ENCODE measurements around the gene SNX13. TPM values are rescaled to one million over a fixed set of nuclear protein-coding genes. Genes with fewer than 3 reads are reported as not detected.

SNX13 gene, protein sequence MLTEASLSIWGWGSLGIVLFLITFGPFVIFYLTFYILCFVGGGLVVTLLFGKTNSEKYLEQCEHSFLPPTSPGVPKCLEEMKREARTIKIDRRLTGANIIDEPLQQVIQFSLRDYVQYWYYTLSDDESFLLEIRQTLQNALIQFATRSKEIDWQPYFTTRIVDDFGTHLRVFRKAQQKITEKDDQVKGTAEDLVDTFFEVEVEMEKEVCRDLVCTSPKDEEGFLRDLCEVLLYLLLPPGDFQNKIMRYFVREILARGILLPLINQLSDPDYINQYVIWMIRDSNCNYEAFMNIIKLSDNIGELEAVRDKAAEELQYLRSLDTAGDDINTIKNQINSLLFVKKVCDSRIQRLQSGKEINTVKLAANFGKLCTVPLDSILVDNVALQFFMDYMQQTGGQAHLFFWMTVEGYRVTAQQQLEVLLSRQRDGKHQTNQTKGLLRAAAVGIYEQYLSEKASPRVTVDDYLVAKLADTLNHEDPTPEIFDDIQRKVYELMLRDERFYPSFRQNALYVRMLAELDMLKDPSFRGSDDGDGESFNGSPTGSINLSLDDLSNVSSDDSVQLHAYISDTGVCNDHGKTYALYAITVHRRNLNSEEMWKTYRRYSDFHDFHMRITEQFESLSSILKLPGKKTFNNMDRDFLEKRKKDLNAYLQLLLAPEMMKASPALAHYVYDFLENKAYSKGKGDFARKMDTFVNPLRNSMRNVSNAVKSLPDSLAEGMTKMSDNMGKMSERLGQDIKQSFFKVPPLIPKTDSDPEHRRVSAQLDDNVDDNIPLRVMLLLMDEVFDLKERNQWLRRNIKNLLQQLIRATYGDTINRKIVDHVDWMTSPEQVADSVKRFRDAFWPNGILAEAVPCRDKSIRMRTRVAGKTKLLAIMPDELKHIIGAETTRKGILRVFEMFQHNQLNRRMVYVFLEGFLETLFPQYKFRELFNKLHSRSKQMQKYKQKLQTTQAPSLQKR
- 65.8 and 81.9 TPM in 2 replicates for total RNA-seq (2014; rRNA removed)
- 8.7 TPM for polyA plus RNA-seq (2012)

DNA sequence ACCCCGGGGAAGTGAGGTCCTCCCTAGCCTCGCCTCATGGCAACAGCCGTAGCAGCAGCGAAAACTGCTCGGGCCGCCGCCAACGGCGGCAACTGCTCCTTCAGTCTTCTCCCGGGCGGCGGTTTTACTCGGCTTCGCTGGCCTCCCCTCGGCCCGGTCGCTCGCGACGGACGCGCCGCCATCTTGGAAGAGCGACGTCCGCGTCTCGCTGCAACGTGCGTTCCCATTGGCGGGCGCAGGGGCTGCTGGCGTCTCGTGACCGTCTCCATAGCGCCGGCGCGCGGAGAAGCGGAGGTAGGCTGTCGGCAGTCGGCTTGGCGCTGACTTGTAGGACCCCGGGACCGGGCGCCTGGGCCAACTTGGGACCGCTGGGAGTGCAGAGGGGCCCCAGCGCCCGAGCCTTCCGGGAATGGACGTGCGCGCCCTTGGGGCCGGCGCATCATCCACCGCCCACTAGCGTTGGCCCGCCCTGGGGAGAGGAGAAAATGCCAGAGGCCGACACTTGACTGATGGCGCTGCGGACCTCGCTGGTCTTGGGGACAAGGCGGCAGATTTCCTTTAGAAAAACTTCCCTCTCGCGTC, at the start of gene SNX13:
Gene SNX13 (minus strand): TSS at position 193 of the 582 bp plus-strand sequence. CDS start 199 bp downstream, outside the sequence.
- DNase-seq (ENCODE audit: low read depth) = peak; percentile 94

DNA sequence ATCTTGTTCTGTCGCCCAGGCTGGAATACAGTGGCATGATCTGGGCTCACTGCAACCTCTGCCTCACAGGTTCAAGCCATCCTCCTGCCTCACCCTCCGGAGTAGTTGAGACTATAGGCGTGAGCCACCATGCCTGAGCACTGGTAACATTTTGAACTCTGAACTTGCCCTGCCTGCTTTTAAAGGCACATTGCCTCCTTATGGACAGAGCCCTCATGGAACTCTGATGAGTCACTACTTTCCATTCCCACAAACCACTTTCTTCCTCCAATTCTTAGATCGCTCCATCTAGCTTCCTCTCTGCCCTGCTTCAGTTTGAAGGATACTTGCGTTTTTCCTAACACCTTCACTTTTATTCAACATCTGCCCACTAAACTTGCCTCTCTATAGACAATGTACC, 49.3 kb upstream of the SNX13 start:
- DNase-seq (ENCODE audit: low read depth) = peak; percentile 47

DNA sequence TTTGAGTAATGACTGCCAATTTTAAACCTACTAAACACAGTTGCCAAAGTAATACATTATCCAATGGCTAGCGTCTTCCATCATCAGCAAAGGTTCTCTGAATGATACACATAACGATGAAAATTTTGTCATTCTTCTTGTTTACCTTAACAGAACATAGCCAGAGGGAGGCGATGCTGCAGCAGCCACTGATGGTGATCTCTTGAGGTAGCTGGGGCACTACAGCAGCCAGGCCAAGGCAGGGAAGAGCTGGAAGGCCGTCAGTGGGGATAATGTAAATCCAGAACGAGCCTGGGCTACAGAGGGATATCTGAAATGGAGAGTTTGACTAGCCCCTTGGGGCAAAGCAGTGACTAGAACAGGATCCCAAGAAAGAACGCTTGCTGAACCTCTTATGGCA, 48.6 kb upstream of the SNX13 start:
- DNase-seq (ENCODE audit: low read depth) = no peak

DNA sequence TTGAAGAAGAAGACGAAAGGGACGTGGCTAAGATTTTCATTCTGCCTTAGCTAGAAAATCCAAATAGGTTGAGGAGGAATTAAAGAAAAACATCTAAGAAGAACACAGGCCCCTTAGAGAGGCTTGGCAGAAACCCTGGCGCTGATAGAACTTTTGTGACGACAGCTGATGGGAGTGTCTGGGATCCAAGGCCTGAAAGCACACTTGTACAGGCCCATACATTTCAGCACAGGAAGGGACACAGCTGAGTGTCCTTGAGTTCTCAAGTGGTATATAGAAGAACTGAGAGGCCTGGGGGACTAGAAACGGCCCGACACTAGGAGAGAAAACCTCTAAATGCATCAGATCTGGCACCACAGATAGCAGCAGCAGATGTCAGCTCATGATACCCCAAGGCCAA, 47.8 kb upstream of the SNX13 start:
- DNase-seq (ENCODE audit: low read depth) = no peak

DNA sequence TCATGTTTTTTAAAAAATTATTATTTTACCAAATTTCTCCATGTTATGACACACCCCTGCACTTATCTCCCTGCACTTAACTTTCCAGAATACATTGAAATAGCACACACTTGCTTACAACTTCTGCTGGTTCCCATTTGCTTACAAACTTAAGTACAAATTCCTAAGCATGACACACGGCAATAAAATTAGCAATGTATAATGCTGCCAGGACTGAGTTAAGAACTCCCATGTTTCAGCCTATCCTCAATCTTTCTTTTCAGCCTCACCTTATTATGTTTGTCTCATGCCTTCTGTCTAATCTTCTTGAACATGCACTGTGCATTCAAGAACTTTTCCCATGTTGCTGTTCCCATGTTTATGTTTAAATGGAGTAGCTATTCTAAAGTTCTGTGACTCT, 46.6 kb upstream of the SNX13 start:
- peak; percentile 70 for DNase-seq (ENCODE audit: low read depth)

DNA sequence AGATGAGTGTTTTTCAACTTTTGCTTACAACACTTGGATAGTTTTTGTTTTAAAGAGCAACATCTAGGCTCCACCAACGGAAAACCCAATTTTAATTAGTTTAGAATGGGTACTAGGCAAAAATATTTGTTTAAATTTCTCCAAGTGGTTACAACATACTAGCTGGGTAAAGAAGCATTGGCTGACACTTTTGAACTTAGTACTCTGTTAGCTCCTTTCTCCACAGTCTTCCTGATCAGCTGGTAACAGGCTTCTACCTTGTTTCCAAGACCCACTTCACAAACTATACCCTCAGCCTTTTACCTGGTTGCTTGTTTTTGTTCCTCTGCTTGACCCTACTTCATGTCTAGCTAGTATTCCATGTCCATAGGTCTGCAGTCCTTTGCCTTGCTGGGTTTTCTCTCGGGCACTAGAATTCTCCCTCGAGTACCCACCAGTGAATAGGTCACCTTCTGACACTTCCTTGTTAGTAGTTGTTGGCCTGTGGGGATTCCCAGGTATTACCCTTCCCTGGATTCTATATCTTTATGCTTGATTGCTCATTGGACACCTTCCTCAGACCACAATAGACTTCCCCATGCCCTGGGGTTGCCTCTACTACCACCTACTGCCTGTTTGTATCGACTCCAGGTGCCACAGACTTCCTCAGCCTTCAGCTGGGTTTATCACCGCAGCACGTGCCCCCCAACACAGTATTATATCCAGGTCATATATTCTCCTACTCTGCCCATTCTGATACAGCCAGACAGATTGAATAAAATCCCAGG, 45.4 kb upstream of the SNX13 start:
- no peak for DNase-seq (ENCODE audit: low read depth)

DNA sequence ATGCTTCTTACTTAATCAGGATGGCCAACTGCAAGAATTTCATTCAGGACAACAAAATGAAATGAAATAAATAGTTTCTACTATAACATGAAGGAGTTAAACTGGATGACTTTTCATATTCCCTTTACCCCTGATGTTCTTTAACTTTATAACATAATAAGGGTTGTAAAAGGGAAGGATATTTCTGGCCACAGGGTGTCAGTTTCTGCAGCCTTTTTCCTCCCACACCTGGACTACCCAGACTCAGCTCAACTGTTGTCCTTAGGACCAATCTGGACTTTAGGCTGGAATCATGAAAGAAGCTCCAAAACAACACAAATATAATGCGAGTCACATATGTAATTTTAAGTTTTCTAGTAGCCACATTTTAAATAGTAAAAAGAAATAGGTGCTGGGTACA, 44.0 kb upstream of the SNX13 start:
- DNase-seq (ENCODE audit: low read depth) = no peak

DNA sequence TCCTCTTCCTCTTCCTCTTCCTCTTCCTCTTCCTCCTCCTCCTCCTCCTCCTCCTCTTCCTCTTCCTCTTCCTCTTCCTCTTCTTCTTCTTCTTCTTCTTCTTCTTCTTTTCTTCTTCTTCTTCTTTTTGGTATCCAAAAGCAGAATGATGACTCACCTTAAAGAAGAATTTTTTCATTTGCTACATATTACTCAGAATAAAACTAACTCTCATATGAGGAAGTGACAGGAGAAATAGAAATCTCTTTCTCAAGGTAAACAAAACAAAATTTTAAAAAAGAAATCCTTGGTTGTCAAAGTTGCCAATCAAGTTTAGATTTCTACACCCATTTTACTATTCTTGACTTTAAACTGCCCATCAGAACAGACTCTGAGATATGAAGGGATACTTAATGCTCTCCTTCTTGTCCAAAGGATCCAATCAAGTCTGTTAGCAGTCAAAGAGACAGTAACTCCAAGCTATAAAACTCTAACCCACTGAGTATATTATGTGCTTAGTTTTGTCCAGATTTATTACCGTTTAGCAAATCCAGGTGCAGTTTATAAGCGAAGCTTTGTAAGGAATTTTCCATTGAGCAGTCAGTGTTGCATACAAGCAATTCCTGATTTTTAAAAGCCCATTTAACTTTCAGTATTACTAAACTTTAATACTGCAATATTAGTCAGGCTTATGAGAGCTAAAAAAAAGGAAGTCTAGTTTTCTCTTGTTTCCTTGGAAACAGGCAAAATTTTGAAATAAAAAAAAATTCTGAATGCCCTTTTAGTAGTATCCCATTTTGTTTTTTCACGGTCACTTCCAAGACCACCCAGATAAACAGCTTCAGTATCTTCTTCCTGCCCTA, 43.1 kb upstream of the SNX13 start:
- no peak for DNase-seq (ENCODE audit: low read depth)

DNA sequence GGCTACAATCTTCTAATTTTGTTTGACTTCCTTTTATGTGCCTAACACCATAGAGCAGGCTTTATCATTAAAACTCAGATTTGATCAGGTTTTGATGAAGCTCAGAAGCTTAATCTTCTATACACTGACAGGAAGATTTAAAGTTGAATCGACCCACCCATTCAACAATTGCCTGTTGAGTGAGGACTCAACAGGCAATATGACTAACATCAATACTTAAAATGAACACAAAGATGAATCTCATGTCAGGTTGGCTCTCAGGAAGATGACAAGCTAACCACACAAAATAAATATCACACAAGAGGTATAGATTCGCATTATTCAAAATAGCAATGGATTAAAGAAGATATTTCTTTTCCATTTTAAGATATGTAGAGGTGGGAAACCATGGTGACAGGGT, 36.7 kb upstream of the SNX13 start:
- no peak for DNase-seq (ENCODE audit: low read depth)

DNA sequence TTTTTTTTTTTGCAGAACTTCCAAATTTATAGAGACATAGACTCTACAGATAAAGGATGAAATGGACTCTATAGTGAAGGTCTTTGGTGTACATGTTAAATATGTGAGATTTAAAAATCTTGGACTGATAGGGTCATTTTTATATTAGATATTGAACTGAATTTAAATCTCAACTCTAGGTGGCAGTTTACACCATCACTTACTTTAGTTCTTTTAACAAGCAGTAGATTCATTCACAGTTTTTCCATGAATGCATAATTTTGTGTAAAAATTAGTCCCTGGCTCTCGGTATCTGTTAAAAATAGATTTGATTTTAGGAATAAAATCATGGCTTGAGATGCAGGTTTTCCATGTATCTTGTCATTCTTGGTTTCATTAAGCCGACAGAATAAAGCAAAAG, 31.1 kb upstream of the SNX13 start:
- DNase-seq (ENCODE audit: low read depth) = no peak

DNA sequence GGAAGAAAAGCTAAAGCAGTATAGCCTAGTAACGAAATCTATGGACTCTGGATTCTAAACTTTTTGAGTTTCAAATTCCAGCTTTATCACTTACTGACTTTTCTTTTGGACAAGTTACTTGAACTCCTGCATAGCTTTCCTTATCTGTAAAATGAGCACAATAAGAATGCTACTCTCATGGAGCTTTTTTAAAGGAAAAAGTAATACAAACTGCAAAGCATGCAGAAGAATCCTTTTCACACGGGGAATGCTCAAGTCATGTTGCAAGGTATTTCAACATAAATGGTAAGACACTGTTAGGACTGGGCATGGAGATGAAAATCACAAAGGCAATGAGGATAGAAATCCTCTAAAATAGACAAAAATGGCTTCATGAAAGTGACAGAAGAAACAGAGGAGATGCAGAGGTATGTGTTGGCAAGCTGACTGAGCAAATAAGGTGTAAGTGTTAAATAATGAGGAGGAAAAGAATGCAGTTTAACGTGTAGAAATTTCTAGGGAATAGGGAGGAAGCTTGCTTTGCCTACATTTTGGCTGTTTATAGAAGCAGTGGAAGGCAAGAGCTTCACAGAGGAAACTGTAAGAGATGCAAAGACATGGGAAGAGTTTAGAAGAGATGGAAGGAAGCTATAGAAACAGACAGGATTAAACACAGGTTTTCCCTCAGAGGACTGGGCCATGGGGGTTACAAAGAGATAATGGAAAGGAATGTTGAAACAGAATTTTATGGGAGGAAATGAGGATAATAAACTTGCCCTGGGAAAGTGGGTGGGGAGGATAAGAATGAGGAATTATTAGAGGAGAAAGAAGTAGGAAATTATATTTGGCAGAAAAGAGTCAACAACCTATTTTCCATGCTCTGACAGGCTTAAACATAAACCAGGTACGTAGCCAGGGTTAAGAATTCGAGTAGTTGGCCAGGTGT, 28.8 kb upstream of the SNX13 start:
- no peak for DNase-seq (ENCODE audit: low read depth)

DNA sequence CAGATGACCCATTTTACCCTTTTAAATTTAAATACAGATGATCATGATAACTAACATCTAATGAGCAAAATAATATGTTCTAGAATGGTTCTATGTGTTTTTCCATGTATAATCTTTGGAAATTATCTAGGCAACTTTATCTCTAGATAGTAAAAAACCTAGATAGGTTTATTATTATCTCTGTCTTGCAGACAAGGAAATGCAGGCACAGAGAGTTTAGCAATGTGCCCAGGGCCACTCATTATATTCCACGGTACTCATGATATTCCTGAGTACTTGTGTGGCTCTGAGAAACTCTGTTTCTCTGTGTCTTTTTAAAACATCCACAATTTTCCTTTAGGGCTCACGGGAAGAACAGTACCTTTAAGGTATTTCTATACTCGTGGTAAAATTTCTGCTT, 26.4 kb upstream of the SNX13 start:
- no peak for DNase-seq (ENCODE audit: low read depth)

DNA sequence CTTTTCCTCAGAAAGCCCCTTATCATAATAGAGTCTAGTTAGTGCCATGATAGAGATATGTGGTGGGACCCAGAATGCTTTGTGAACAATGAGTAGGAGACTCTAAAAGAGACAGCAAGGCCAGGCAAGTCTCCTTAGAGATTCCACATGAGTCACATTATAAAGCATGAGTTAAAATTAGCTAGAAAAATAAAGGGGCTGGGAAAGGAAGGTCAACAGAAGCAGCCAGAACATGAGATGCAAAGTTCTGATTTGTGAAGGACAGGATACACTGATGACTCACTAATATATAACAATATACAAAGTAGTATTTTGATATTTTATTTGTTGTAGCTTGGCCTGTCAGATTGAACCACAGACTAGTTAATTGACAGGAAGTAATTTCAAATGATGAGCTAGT, 25.3 kb upstream of the SNX13 start:
- DNase-seq (ENCODE audit: low read depth) = peak; percentile 82

DNA sequence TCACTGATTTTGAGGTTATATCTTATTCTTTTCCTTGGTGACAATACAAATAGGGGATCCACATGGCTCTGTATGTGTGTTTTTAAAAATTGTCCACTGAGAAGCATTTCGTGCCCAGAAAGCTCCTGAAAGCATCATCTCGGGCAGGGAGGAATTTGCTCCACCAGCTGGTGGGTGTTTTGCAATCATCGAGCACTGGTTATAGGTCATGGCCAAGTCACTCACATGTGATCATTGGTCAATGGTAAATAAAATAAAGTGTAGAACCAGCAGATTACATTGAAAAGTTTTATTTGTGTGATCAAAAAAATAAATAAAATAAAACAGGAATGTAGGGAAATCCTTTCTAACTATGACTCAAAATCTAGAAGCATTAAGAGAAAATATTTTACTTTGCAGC, 23.0 kb upstream of the SNX13 start:
- DNase-seq (ENCODE audit: low read depth) = peak; percentile 87

DNA sequence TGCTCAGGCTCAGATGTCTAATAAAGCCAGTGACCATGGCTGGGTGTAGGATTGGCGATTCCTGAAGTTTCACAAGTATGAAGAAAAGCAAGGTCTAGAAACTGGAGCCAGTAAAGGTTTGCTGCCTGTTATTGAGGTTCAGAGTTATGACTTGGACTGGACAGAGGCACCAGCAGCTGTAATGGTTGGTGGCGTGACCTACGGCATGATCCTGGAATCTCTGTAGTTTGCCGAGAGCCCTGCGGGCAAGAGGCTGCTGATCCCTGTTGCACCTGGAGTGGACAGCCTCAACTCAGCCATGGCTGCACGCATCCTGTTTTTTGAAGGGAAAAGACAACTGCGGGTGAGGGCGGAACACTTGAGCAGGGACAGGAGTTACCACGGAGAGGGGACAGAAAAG, 22.4 kb upstream of the SNX13 start:
- DNase-seq (ENCODE audit: low read depth) = no peak

DNA sequence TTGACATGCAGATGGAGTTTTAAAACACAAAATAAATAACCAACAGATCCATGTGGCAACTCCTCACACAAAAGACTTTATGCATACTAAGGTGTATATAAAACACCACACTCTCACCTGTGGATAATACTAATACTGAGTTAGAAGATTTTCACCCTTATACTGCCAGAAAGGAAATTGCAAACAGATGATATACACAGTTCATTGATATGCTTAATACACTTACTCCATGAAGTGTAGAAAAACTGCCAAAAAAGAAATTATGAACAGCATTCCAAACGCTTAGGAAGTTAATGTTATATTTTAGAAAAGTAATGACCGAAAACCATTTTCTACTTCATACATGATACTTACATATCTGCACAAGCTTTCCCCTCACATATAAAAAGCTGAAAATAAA, 17.6 kb upstream of the SNX13 start:
- DNase-seq (ENCODE audit: low read depth) = no peak

DNA sequence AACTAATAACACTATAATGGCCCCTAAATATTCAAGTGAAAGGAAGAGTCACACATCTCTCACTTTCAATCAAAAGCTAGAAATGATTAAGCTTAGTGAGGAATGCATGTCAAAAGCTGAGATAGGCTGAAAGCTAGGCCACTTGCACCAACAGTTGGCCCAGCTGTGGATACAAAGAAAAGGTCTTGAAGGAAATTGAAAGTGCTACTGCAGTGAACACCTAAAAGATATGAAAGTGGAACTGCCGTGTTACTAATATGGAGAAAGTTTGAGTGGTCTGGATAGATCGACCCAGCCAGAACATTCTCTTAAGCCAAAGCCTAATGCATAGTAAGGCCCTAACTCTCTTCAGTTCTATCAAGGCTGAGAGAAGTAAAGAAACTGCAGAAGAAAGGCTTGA, 12.1 kb upstream of the SNX13 start:
- no peak for DNase-seq (ENCODE audit: low read depth)

DNA sequence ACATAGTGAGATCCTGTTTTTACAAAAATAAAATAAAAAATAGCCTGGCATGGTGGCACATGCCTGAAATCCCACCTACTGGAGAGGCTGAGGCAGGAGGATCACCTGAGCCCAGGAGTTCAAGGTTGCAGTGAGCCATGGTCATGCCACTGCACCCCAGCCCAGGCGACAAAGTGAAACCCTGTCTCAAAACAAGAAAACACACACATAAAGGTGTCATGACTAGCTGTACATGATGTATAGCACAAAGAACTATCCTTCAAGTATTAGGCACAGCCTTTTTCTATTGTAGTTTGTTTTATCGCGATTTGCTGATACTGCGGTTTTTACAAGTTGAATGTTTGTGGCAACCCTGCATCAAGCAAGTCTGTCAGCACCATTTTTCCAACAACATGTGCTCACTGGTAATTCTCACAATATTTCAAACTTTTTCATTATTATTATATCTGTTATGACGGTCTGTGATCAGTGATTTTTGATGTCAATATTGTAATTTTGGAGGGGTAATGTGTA, 11.5 kb upstream of the SNX13 start:
- no peak for DNase-seq (ENCODE audit: low read depth)
